Kidney glomerular epithelial cell (primary cell): Measurements from ENCODE around the gene ZIC2.
"Not testable (repeated sequence)": the region's sequence is repeated elsewhere in the genome, so short reads cannot be mapped to it uniquely, and the experiment has no call there.

ENCODE experiments used
- DNase-seq: peaks from one replicate; lab custom pipeline; 2025; lab: John Stamatoyannopoulos, UW

The ZIC2 gene

DNA sequence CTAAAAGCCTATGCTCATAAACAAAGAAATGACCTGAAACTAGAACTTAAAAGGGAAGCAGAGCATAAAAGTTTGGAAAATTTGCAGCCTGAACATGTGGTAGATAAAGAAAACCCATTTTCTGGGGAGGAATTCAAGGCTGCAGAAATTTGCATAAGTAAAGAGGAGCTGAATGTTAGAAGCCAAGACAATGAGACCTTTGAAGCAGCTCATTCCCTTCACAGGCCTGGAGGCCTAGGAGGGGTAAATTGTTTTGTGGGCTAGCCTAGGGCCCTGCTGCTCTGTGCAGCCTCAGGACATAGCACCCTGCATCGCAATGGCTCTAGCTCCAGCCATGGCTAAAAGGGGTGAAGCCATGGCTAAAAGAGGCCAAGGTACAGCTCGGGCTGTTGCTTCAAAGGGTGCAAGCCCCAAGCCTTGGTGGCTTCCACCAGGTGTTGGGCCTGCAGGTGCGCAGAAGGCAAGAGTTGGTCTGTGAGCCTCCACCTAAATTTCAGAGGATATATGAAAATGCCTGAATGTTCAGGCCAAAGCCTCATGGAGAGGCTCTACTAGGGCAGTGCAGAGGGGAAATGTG, 38.3 kb downstream of the ZIC2 start:
- DNase-seq, result no peak

- DNase-seq, result no peak
These were observed 41.2 kb downstream of the ZIC2 start for GRCh38 chr13:100022798-100023197.

DNA sequence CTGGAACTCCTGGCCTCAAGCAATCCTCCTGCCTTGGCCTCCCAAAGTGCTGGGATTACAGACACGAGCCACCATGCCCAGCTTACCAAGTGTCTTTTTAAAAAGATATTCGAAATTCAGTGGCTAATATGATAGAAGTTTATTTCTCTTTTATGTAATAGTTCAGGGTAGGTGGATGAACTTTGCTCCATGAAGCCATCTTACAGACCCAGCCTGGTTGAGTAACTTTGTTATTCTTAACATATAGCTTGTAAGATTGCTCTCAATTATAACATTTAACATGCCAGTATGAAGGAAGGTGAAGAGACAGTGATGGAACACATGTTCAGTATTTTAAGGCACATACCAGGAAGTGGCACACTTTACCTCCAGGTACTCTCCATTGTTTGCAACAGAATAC, 42.4 kb downstream of the ZIC2 start:
- DNase-seq, result no peak

DNA sequence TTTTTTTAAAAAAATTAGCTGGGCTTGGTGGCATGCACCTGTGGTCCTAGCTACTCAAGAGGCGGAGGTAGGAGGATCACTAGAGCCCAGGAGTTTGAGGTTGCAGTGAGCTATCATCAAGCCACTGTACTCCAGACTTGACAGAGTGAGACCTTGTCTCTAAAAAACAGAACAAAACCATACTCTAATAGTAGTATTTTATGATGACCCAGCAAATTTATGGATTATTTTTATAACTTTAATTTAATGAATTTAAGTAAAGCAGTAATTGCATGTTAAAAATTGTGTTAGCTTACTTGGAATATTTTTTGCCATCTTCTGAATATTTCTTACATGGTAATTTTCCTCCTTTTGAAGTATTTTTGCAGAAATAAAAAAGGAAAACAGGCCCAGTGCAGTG, 48.3 kb downstream of the ZIC2 start:
- DNase-seq, result no peak

DNA sequence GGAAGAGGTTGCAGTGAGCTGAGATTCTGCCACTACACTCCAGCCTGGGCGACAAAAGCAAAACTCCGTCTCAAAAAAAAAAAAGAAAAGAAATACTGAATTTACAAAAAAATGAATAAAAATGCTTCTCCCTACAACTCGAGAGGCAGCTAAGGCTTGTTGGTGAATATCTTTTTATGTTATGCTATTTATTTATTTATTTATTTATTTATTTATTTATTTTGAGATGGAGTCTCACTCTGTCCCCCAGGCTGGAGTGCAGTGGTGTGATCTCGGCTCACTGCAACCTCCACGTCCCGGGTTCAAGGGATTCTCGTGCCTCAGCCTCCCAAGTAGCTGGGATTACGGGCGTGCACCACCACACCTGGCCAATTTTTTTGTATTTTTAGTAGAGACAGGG, 51.1 kb downstream of the ZIC2 start:
- DNase-seq, result not testable (repeated sequence)

- no peak for DNase-seq
These were observed 54.4 kb downstream of the ZIC2 start for GRCh38 chr13:100035936-100036335.
